Astrocyte (in vitro differentiated cells and primary cell): ENCODE results near the gene IL1RL2. TPM values are rescaled to one million over a fixed set of nuclear protein-coding genes. Genes with fewer than 3 reads are reported as not detected.

Experiments
- DNase-seq: peaks from one replicate; pipeline ENCODE4 v3.0.0-alpha.2; 2010; ENCODE audit warnings: low read depth
- FAIRE-seq: peaks from 2 replicates; lab custom pipeline; 2011; peaks lifted over from hg19 to GRCh38; lab: Jason Lieb, UNC
- H2AFZ ChIP-seq: 2 replicates; pipeline ENCODE4 v1.6.0; 2012; ENCODE audit warnings: low read depth, low read length, inconsistent platforms
- H3K27ac ChIP-seq: 2 replicates; pipeline ENCODE4 v1.5.1; 2011; ENCODE audit warnings: low read depth, low read length, inconsistent platforms
- H3K27me3 ChIP-seq: 2 replicates; pipeline ENCODE4 v1.6.0; 2011; ENCODE audit warnings: low read length, inconsistent platforms; ENCODE audit not compliant: insufficient read depth
- H3K36me3 ChIP-seq: 2 replicates; pipeline ENCODE4 v1.5.1; 2011; ENCODE audit warnings: low read length, inconsistent platforms; ENCODE audit not compliant: insufficient read depth
- H3K4me1 ChIP-seq: 2 replicates; pipeline ENCODE4 v1.5.1; 2011; ENCODE audit warnings: low read length, inconsistent platforms; ENCODE audit not compliant: insufficient read depth
- H3K4me2 ChIP-seq: 2 replicates; pipeline ENCODE4 v1.6.0; 2012; ENCODE audit warnings: low read length, inconsistent platforms
- H3K4me3 ChIP-seq: 2 replicates; pipeline ENCODE4 v1.5.1; 2011; ENCODE audit warnings: low read depth, mild to moderate bottlenecking, low read length, inconsistent platforms; ENCODE audit not compliant: insufficient read depth
- H3K79me2 ChIP-seq: 2 replicates; pipeline ENCODE4 v1.6.0; 2012; ENCODE audit warnings: mild to moderate bottlenecking, low read length, inconsistent platforms; ENCODE audit not compliant: insufficient read depth
- H3K9ac ChIP-seq: 2 replicates; pipeline ENCODE4 v1.6.0; 2012; ENCODE audit warnings: mild to moderate bottlenecking, low read length, inconsistent platforms
- H3K9me3 ChIP-seq: 2 replicates; pipeline ENCODE4 v1.5.1; 2012; ENCODE audit warnings: low read depth, mild to moderate bottlenecking, low read length, inconsistent platforms; ENCODE audit not compliant: insufficient read depth
- H4K20me1 ChIP-seq: 2 replicates; pipeline ENCODE4 v1.6.0; 2012; ENCODE audit warnings: low read length, inconsistent platforms; ENCODE audit not compliant: insufficient read depth
- H3K27ac Mint-ChIP-seq: one replicate; pipeline ENCODE4 v1.8.0; 2021; ENCODE audit warnings: mild to moderate bottlenecking, mixed read lengths; ENCODE audit not compliant: unreplicated experiment
- H3K27me3 Mint-ChIP-seq: one replicate; pipeline ENCODE4 v1.8.0; 2021; ENCODE audit warnings: low read depth, mixed read lengths; ENCODE audit not compliant: unreplicated experiment
- H3K36me3 Mint-ChIP-seq: one replicate; pipeline ENCODE4 v1.8.0; 2021; ENCODE audit warnings: low read depth, mixed read lengths; ENCODE audit not compliant: unreplicated experiment
- H3K4me1 Mint-ChIP-seq: one replicate; pipeline ENCODE4 v1.8.0; 2021; ENCODE audit warnings: low read depth, mixed read lengths; ENCODE audit not compliant: unreplicated experiment
- H3K4me3 Mint-ChIP-seq: one replicate; pipeline ENCODE4 v1.8.0; 2021; ENCODE audit warnings: mild to moderate bottlenecking, moderate library complexity, mixed read lengths; ENCODE audit not compliant: unreplicated experiment
- H3K9me3 Mint-ChIP-seq: one replicate; pipeline ENCODE4 v1.8.0; 2021; ENCODE audit warnings: mild to moderate bottlenecking, mixed read lengths; ENCODE audit not compliant: unreplicated experiment
- EZH2 ChIP-seq: IDR thresholded peaks from 2 replicates; pipeline ENCODE4 v1.6.1; 2012; ENCODE audit warnings: mild to moderate bottlenecking, low read length, inconsistent platforms; ENCODE audit not compliant: insufficient read depth
- total RNA-seq: library from RNA; stranded (reverse); gene quantifications from 2 replicates; pipeline ENCODE4 v1.2.1, GENCODE V29; 2021
- TF ChIP-seq, protein P1 (sequence below): IDR thresholded peaks from 2 replicates; pipeline ENCODE4 v1.5.1; 2011; ENCODE audit warnings: low read depth, mild to moderate bottlenecking, inconsistent platforms, low read length, moderate library complexity; ENCODE audit not compliant: insufficient read depth

Gene IL1RL2
- total RNA-seq, 1 donor from 2014 or later, result 0.43 TPM

DNA sequence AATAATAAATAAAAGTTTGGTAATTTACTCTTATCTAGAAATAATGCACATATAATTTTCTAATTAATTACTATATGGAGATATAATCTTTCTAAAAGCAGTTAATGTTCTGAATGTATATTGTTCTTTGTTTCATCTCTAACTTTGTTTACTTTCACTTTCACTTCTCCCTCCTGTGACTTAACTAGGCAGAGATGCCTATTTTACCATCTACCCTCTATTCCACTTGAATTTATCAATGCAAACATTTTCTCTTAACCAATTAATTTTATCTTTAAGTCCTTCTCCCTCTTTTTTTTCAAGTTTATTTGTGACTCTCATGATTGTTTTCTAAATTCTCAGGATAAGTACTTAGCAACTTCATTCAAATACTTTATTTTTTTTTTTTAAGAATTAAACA lies 69.5 kb downstream of the IL1RL2 start:
- Mint-ChIP-seq H3K4me3 (no peak overlapping the region), H3K27me3 (peaks cover 8% of the 10 kb centered on the region), H3K27ac (no peak overlapping the region), H3K36me3 (no peaks in the 10 kb centered on the region), H3K9me3 (peaks cover 1% of the 10 kb centered on the region), H3K4me1 (peaks cover 28% of the 10 kb centered on the region)
- no peaks in the 10 kb centered on the region for H3K79me2 ChIP-seq
- H3K4me3 ChIP-seq, result no peak overlapping the region
- no peak overlapping the region for H3K9ac ChIP-seq
- no peak overlapping the region for H2AFZ ChIP-seq
- FAIRE-seq (no peak), DNase-seq (no peak)
- no peak overlapping the region for H3K27ac ChIP-seq
- H3K4me1 ChIP-seq, result peaks cover 13% of the 10 kb centered on the region
- H3K27me3 ChIP-seq, result no peaks in the 10 kb centered on the region
- H3K36me3 ChIP-seq, result no peaks in the 10 kb centered on the region
- H3K4me2 ChIP-seq, result no peak overlapping the region
- no peaks in the 10 kb centered on the region for H4K20me1 ChIP-seq
- TF ChIP-seq, protein P1, sequence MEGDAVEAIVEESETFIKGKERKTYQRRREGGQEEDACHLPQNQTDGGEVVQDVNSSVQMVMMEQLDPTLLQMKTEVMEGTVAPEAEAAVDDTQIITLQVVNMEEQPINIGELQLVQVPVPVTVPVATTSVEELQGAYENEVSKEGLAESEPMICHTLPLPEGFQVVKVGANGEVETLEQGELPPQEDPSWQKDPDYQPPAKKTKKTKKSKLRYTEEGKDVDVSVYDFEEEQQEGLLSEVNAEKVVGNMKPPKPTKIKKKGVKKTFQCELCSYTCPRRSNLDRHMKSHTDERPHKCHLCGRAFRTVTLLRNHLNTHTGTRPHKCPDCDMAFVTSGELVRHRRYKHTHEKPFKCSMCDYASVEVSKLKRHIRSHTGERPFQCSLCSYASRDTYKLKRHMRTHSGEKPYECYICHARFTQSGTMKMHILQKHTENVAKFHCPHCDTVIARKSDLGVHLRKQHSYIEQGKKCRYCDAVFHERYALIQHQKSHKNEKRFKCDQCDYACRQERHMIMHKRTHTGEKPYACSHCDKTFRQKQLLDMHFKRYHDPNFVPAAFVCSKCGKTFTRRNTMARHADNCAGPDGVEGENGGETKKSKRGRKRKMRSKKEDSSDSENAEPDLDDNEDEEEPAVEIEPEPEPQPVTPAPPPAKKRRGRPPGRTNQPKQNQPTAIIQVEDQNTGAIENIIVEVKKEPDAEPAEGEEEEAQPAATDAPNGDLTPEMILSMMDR, result no peak
- no peak for TF ChIP-seq EZH2
- H3K9me3 ChIP-seq, result no peaks in the 10 kb centered on the region

DNA sequence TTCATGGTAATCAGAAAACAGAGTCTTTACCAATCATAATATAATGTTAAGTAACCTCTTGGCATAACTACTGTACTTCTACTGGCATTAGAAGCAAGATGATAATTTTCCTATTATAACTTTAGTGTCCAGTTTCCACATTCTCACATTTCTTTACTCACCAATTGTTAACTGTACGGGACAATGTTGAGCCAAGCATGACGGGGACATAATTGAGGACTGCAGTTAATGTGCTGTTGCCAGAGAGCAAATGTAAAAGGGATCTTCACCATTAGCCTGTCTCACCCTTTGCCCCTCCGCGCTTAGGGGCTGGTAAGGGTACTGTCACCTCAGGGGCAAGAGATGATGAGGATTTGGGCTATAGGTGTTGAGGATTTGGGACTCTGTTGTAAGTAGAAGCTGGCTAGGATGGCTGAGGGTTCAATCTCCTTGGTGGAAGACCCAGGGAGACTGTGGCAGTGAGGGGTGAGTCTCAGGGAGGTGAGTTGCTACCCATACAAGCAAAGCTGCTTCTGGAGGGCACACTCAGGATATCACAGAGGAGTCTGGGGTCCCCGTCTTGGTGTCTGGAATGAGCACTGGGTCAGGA lies 70.1 kb downstream of the IL1RL2 start:
- peaks cover 4% of the 10 kb centered on the region for H3K27me3 Mint-ChIP-seq
- DNase-seq (no peak), FAIRE-seq (no peak)
- peak overlapping the region; percentile 100 for H3K27ac Mint-ChIP-seq
- Histone ChIP-seq H3K27me3 (no peaks in the 10 kb centered on the region), H3K9ac (no peak overlapping the region), H3K4me1 (peaks cover 10% of the 10 kb centered on the region), H3K27ac (no peak overlapping the region), H3K9me3 (no peaks in the 10 kb centered on the region), H3K79me2 (no peaks in the 10 kb centered on the region), H4K20me1 (no peaks in the 10 kb centered on the region), H2AFZ (no peak overlapping the region), H3K36me3 (no peaks in the 10 kb centered on the region), H3K4me2 (no peak overlapping the region), H3K4me3 (no peak overlapping the region)
- H3K4me3 Mint-ChIP-seq, result no peak overlapping the region
- H3K36me3 Mint-ChIP-seq, result no peaks in the 10 kb centered on the region
- no peak for TF ChIP-seq EZH2
- TF ChIP-seq, protein P1, result no peak
- H3K4me1 Mint-ChIP-seq, result peaks cover 28% of the 10 kb centered on the region
- H3K9me3 Mint-ChIP-seq, result peaks cover 1% of the 10 kb centered on the region

DNA sequence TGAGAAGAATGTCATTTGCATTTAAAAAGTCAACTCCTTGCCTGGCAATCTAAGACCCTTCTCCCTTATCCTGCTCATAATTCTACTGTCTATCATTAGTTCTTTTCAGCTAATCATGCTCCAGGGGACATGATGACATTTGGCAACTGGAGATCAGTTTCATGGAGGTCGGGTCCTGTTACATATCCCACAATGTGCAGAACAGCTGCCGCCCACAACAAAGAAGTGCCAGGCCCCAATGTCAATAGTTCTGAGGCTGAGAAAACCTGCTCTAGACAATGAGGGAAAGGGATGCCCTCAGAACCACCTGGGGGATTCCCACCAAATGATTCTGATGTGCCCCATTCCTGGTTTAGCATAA lies 71.2 kb downstream of the IL1RL2 start:
- Histone ChIP-seq H2AFZ (no peak overlapping the region), H3K79me2 (no peaks in the 10 kb centered on the region), H3K27ac (peak overlapping the region; percentile 68), H3K36me3 (no peaks in the 10 kb centered on the region), H3K27me3 (no peaks in the 10 kb centered on the region), H3K4me2 (peak overlapping the region; percentile 48), H3K4me3 (no peak overlapping the region), H3K9me3 (no peaks in the 10 kb centered on the region), H4K20me1 (no peaks in the 10 kb centered on the region), H3K4me1 (peaks cover 10% of the 10 kb centered on the region), H3K9ac (peak overlapping the region; percentile 1)
- FAIRE-seq (no peak), DNase-seq (no peak)
- TF ChIP-seq EZH2, result no peak
- TF ChIP-seq, protein P1, result no peak
- no peaks in the 10 kb centered on the region for H3K36me3 Mint-ChIP-seq
- H3K27ac Mint-ChIP-seq, result peak overlapping the region; percentile 100
- no peak overlapping the region for H3K4me3 Mint-ChIP-seq
- peaks cover 1% of the 10 kb centered on the region for H3K9me3 Mint-ChIP-seq
- peaks cover 28% of the 10 kb centered on the region for H3K4me1 Mint-ChIP-seq
- H3K27me3 Mint-ChIP-seq, result no peaks in the 10 kb centered on the region
